K562 (cell line): ENCODE measurements around the gene HEMK1. TPM values are rescaled to one million over a fixed set of nuclear protein-coding genes. Genes with fewer than 3 reads are reported as not detected.

Experiments used
- ATAC-seq: fragments of 200-7000 bp; cut with Tn5 transposase; 3 replicates; pipeline ENCODE4 v1.9.1; 2020; ENCODE audit warnings: moderate library complexity
- BruUV-seq: library from RNA; stranded (reverse); fragments of 400-500 nt; replicated peaks from 2 replicates; lab custom pipeline; 2021; lab: Mats Ljungman, UMichigan
- CTCF ChIA-PET: fragments of 300-600 bp; formaldehyde crosslinking; extraction: SDS; loops from one replicate; lab custom pipeline; 2021; ENCODE audit warnings: low intra/inter-chr PET ratio; lab: Yijun Ruan, JAX
- POLR2A ChIA-PET: fragments of 300-600, 350-650 bp; sonication (Branson Sonifier 250); formaldehyde crosslinking; extraction: SDS; loops from one replicate; lab custom pipeline; 2021; ENCODE audit warnings: antibody characterized with exemption, inconsistent platforms; lab: Yijun Ruan, JAX
- DNase-seq, 4 experiments: peaks; one replicate each; pipeline versions ENCODE4 v3.0.0 to v3.0.0-alpha.2; 2011 to 2018; ENCODE audit warnings: low spot score in 3 of 4, mixed read lengths in 3 of 4; ENCODE audit errors: extremely low read depth in 1 of 4
- FAIRE-seq: peaks from 2 replicates; lab custom pipeline; 2011; peaks lifted over from hg19 to GRCh38; lab: Jason Lieb, UNC
- H2AFZ ChIP-seq: 2 replicates; pipeline ENCODE4 v1.6.0; 2011; ENCODE audit warnings: low read depth, low read length, control low read depth, inconsistent platforms
- H3K27ac ChIP-seq: fragments of 200-600 bp; 3 replicates; pipeline ENCODE4 v1.8.0; 2011; ENCODE audit warnings: low read depth, mild to moderate bottlenecking, control low read depth, inconsistent platforms, low read length, moderate library complexity, mixed read lengths; ENCODE audit errors: extremely low read depth
- H3K27me3 ChIP-seq, 2 experiments: fragments of 300-600 bp in 1 of 2; 2 replicates in 1 of 2; 3 replicates in 1 of 2; pipeline versions ENCODE4 v1.6.0 to v1.8.0; 2011; ENCODE audit warnings: inconsistent platforms in 2 of 2, low read length in 2 of 2, mild to moderate bottlenecking in 1 of 2, mixed read lengths in 1 of 2, moderate library complexity in 1 of 2; ENCODE audit not compliant: control insufficient read depth in 2 of 2, insufficient read depth in 2 of 2
- H3K36me3 ChIP-seq: fragments of 300-600 bp; 3 replicates; pipeline ENCODE4 v1.8.0; 2011; ENCODE audit warnings: mild to moderate bottlenecking, low read length, inconsistent platforms; ENCODE audit not compliant: control insufficient read depth, insufficient read depth
- H3K4me1 ChIP-seq, 2 experiments: fragments of 200-600 bp in 1 of 2; replicated peaks in 1 of 2; 2 replicates in 1 of 2; 3 replicates in 1 of 2; pipeline versions ENCODE4 v1.5.1 to v1.8.0; 2011; ENCODE audit warnings: inconsistent platforms in 2 of 2, low read length in 2 of 2, mild to moderate bottlenecking in 1 of 2, mixed read lengths in 1 of 2, moderate library complexity in 1 of 2; ENCODE audit not compliant: control insufficient read depth in 2 of 2, insufficient read depth in 2 of 2
- H3K4me2 ChIP-seq: 2 replicates; pipeline ENCODE4 v1.6.1; 2011; ENCODE audit warnings: low read length, control low read depth, inconsistent platforms, mixed read lengths; ENCODE audit not compliant: insufficient read depth
- H3K4me3 ChIP-seq: fragments of 200-600 bp; sonication (generic), shearing (Covaris generic); 2 replicates; pipeline ENCODE4 v1.5.1; 2016; ENCODE audit warnings: control low read depth, inconsistent platforms
- H3K79me2 ChIP-seq: fragments of 200-600 bp; 3 replicates; pipeline ENCODE4 v1.8.0; 2011; ENCODE audit warnings: low read length, inconsistent platforms; ENCODE audit not compliant: control insufficient read depth, insufficient read depth
- H3K9ac ChIP-seq, 2 experiments: 2 replicates each; pipeline versions ENCODE4 v1.6.0 to v1.6.1; 2011; ENCODE audit warnings: low read depth in 2 of 2, low read length in 2 of 2, control low read depth in 1 of 2, inconsistent platforms in 1 of 2, mild to moderate bottlenecking in 1 of 2, mixed read lengths in 1 of 2; ENCODE audit not compliant: insufficient read depth in 1 of 2
- H3K9me1 ChIP-seq: one replicate; pipeline ENCODE4 v1.6.0; 2011; ENCODE audit warnings: inconsistent platforms, mild to moderate bottlenecking, low read length, moderate library complexity; ENCODE audit not compliant: control insufficient read depth, insufficient read depth
- H3K9me3 ChIP-seq: replicated peaks from 2 replicates; pipeline ENCODE4 v1.5.1; 2011; ENCODE audit warnings: low read depth, low read length, inconsistent platforms; ENCODE audit not compliant: control insufficient read depth, insufficient read depth
- H4K20me1 ChIP-seq: replicated peaks from 2 replicates; pipeline ENCODE4 v1.6.1; 2011; ENCODE audit warnings: low read length, inconsistent platforms, mixed read lengths; ENCODE audit not compliant: control insufficient read depth, insufficient read depth
- ELF2 ChIP-seq: fragments of 250-450 bp; sonication (Bioruptor Pico); IDR thresholded peaks from 2 replicates; pipeline ENCODE4 v1.5.0; 2021; ENCODE audit warnings: mild to moderate bottlenecking
- FOXA1 ChIP-seq: fragments of 450-650 bp; IDR thresholded peaks from 2 replicates; pipeline ENCODE4 v1.6.1; 2016; ENCODE audit warnings: mild to moderate bottlenecking, borderline replicate concordance
- SIN3A ChIP-seq, 2 experiments: fragments of 150-350 bp in 1 of 2; IDR thresholded peaks; 2 replicates each; pipeline ENCODE4 v1.6.1; 2011 to 2016; ENCODE audit warnings: borderline replicate concordance in 2 of 2, low read depth in 2 of 2, low read length in 2 of 2, mild to moderate bottlenecking in 2 of 2, moderate library complexity in 2 of 2; ENCODE audit not compliant: control insufficient read depth in 1 of 2
- TCFL5 ChIP-seq: fragments of 250-450 bp; sonication (Bioruptor Pico); conservative IDR thresholded peaks from 2 replicates; pipeline ENCODE4 v1.6.1; 2021; ENCODE audit warnings: mild to moderate bottlenecking, moderate library complexity, matching md5 sums
- ZNF408 ChIP-seq: fragments of 250-450 bp; sonication (Bioruptor Pico); IDR thresholded peaks from 2 replicates; pipeline ENCODE4 v1.4.0; 2020; ENCODE audit warnings: low read depth, mild to moderate bottlenecking, moderate library complexity
- WGBS: fragments of 100-300 bp; shearing (Covaris generic); methylation state at CpG from one replicate; pipeline ENCODE4 v1.1.6; 2016; ENCODE audit warnings: low coverage, mixed read lengths; ENCODE audit not compliant: insufficient coverage; ENCODE audit errors: missing lambda C conversion rate; 5-methylcytosine and 5-hydroxymethylcytosine counted together
- in situ Hi-C: fragments of 300-500 bp; cut with MboI; formaldehyde crosslinking; loops from 4 replicates; pipeline ENCODE4 v1.15.0; 2018; ENCODE audit warnings: inconsistent platforms, mixed read lengths
- intact Hi-C: fragments of 100-400 bp; cut with micrococcal nuclease; formaldehyde crosslinking; loops from 2 replicates; pipeline ENCODE4 v1.14.2; 2022
- polyA plus RNA-seq, 8 experiments: library from polyadenylated mRNA; depleted of rRNA in 4 of 8; stranded (reverse) in 5 of 8; unstranded in 3 of 8; fragments of >200 nt; fragmentation: Nextera tagmentation in 2 of 8; fragmentation: Illumina TruSeq in 1 of 8; extraction: Ambion mirVana in 2 of 8; extraction: Trizol in 1 of 8; gene quantifications; 2 replicates each; pipeline versions ENCODE4 v1.2.1 to v1.2.3, GENCODE V29; 2011 to 2014; ENCODE audit warnings: inconsistent platforms in 1 of 8, missing spikeins in 1 of 8
- total RNA-seq, 7 experiments: library from RNA; depleted of rRNA in 6 of 7; stranded (reverse); fragments of >200 nt in 6 of 7; fragmentation: Illumina TruSeq in 2 of 7; extraction: Trizol in 2 of 7; gene quantifications; 2 replicates each; pipeline versions ENCODE4 v1.2.1 to v1.2.3, GENCODE V29; 2011 to 2021; ENCODE audit warnings: low replicate concordance in 1 of 7
- TF ChIP-seq, protein P1 (sequence below), 3 experiments: fragments of 200-800 bp in 1 of 3; sonication (Bioruptor generic) in 1 of 3; sonication (generic) in 1 of 3; formaldehyde crosslinking in 1 of 3; IDR thresholded peaks; 2 replicates each; pipeline versions ENCODE4 v1.6.1 to v1.8.0; 2016 to 2022; ENCODE audit warnings: mild to moderate bottlenecking in 2 of 3, missing compliant biosample characterization in 2 of 3, missing genetic modification characterization in 2 of 3, missing genetic modification reagents in 1 of 3
- TF ChIP-seq, protein P2 (sequence below), 2 experiments: IDR thresholded peaks in 1 of 2; conservative IDR thresholded peaks in 1 of 2; 2 replicates each; pipeline ENCODE4 v1.6.1; 2016; ENCODE audit warnings: low read depth in 2 of 2, mild to moderate bottlenecking in 1 of 2, missing compliant biosample characterization in 1 of 2, missing genetic modification characterization in 1 of 2, moderate library complexity in 1 of 2
- TF ChIP-seq, protein P3 (sequence below), 3 experiments: IDR thresholded peaks in 2 of 3; conservative IDR thresholded peaks in 1 of 3; 2 replicates each; pipeline ENCODE4 v1.5.1; 2011 to 2012; ENCODE audit warnings: low read length in 3 of 3, mild to moderate bottlenecking in 3 of 3, control low read depth in 2 of 3, improper control_type of control experiment in 1 of 3, inconsistent platforms in 1 of 3, low read depth in 1 of 3, mixed read lengths in 1 of 3, moderate library complexity in 1 of 3; ENCODE audit not compliant: insufficient read depth in 2 of 3
- TF ChIP-seq, protein P4 (sequence below): fragments of 450-650 bp; IDR thresholded peaks from 2 replicates; pipeline ENCODE4 v1.6.1; 2018; ENCODE audit warnings: mild to moderate bottlenecking, low read depth; ENCODE audit not compliant: partially characterized antibody

The HEMK1 gene
- total and polyA plus RNA-seq, 9 of the 15 experiments (the other 6 are each of a cell fraction or from before 2014, with no cell fraction given): 2.0 to 16.8 (median 11.4) TPM

DNA sequence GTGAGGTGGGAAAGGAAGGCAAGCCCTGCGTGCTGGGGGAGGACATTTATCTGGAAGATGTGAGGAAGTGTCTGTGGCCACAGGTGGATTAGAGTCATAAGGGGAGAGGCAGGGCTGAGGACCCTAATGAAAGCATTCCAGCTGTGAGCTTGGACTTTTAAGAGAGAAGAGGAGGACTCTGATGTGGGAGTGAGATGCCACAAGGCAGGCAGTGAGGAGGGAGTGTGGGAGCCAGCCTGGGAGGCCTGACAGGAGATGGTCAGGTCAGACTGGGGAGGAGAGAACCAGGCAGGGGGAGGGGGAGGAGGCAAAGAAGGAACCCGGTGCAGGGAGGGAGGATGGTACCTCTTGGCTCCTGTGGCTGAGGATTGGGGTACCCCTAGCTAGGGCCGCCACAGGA is 68.6 kb downstream of the HEMK1 start:
- Histone ChIP-seq H3K27ac (no peak overlapping the region), H4K20me1 (peaks cover 10% of the 10 kb centered on the region; the same call in 1 of the 2 replicates), H3K27me3 (no peaks in the 10 kb centered on the region), H2AFZ (no peak overlapping the region), H3K9me1 (peaks cover 5% of the 10 kb centered on the region), H3K4me1 (no peaks in the 10 kb centered on the region; a peak in 1 of 5 replicates), H3K9ac (no peak overlapping the region), H3K9me3 (no peaks in the 10 kb centered on the region), H3K79me2 (no peaks in the 10 kb centered on the region; the same call in 1 of the 3 replicates), H3K4me2 (no peak overlapping the region), H3K4me3 (no peak overlapping the region), H3K36me3 (peaks cover 32% of the 10 kb centered on the region; the same call in 2 of the 3 replicates)
- ChIA-PET CTCF (no interaction called here), POLR2A (interaction anchor here (0.6 kb wide), 1 partner anchor 141 kb away, joined by 3 read pairs; no protein-coding TSS in a partner anchor)
- intact Hi-C loops: no loop called here
- no peak for ATAC-seq
- 14% methylated on average over 1 of the region's 3 CpGs for WGBS
- FAIRE-seq: no peak
- TF ChIP-seq ELF2 (CRISPR knock-in tag) (no peak), SIN3A (IDR thresholded peaks at IDR 0.05; ENCODE audit: borderline replicate concordance in 2 of 2, control insufficient read depth in 1 of 2, low read depth in 2 of 2, low read length in 2 of 2) (no peak), TCFL5 (CRISPR knock-in tag) (no peak), ZNF408 (CRISPR knock-in tag) (no peak), FOXA1 (no peak)
- TF ChIP-seq, protein P1, sequence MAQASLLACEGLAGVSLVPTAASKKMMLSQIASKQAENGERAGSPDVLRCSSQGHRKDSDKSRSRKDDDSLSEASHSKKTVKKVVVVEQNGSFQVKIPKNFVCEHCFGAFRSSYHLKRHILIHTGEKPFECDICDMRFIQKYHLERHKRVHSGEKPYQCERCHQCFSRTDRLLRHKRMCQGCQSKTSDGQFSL (CRISPR knock-in tag; IDR thresholded peaks at IDR 0.05): no peak
- TF ChIP-seq, protein P1 (tag; IDR thresholded peaks at IDR 0.05): no peak
- TF ChIP-seq, protein P2, sequence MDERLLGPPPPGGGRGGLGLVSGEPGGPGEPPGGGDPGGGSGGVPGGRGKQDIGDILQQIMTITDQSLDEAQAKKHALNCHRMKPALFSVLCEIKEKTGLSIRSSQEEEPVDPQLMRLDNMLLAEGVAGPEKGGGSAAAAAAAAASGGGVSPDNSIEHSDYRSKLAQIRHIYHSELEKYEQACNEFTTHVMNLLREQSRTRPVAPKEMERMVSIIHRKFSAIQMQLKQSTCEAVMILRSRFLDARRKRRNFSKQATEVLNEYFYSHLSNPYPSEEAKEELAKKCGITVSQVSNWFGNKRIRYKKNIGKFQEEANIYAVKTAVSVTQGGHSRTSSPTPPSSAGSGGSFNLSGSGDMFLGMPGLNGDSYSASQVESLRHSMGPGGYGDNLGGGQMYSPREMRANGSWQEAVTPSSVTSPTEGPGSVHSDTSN (CRISPR knock-in tag; IDR thresholded peaks at IDR 0.05; ENCODE audit: low read depth): no peak
- TF ChIP-seq, protein P2 (tag; conservative IDR thresholded peaks at IDR 0.05; ENCODE audit: low read depth): no peak
- TF ChIP-seq, protein P3, sequence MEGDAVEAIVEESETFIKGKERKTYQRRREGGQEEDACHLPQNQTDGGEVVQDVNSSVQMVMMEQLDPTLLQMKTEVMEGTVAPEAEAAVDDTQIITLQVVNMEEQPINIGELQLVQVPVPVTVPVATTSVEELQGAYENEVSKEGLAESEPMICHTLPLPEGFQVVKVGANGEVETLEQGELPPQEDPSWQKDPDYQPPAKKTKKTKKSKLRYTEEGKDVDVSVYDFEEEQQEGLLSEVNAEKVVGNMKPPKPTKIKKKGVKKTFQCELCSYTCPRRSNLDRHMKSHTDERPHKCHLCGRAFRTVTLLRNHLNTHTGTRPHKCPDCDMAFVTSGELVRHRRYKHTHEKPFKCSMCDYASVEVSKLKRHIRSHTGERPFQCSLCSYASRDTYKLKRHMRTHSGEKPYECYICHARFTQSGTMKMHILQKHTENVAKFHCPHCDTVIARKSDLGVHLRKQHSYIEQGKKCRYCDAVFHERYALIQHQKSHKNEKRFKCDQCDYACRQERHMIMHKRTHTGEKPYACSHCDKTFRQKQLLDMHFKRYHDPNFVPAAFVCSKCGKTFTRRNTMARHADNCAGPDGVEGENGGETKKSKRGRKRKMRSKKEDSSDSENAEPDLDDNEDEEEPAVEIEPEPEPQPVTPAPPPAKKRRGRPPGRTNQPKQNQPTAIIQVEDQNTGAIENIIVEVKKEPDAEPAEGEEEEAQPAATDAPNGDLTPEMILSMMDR (IDR thresholded peaks at IDR 0.05 in 2 of 3, conservative IDR thresholded peaks at IDR 0.05 in 1 of 3; ENCODE audit: insufficient read depth in 2 of 3, low read depth in 1 of 3, low read length in 3 of 3): no peak
- TF ChIP-seq, protein P4, sequence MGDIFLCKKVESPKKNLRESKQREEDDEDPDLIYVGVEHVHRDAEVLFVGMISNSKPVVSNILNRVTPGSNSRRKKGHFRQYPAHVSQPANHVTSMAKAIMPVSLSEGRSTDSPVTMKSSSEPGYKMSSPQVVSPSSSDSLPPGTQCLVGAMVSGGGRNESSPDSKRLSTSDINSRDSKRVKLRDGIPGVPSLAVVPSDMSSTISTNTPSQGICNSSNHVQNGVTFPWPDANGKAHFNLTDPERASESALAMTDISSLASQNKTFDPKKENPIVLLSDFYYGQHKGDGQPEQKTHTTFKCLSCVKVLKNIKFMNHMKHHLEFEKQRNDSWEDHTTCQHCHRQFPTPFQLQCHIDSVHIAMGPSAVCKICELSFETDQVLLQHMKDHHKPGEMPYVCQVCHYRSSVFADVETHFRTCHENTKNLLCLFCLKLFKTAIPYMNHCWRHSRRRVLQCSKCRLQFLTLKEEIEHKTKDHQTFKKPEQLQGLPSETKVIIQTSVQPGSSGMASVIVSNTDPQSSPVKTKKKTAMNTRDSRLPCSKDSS: no peak
- no peak for DNase-seq
- in situ Hi-C loops: loop anchor here (25.0 kb wide), 1 partner anchor 1049 kb away; no protein-coding TSS in a partner anchor
- BruUV-seq: no TSS peak
